GM19043 (cell line): ENCODE measurements around the gene LRMDA.

ENCODE experiments used
- ATAC-seq: cut with Tn5 transposase; IDR thresholded peaks from one replicate; pipeline ENCODE4 v1.9.1; 2021; ENCODE audit warnings: low read depth; ENCODE audit not compliant: unreplicated experiment

LRMDA gene

DNA sequence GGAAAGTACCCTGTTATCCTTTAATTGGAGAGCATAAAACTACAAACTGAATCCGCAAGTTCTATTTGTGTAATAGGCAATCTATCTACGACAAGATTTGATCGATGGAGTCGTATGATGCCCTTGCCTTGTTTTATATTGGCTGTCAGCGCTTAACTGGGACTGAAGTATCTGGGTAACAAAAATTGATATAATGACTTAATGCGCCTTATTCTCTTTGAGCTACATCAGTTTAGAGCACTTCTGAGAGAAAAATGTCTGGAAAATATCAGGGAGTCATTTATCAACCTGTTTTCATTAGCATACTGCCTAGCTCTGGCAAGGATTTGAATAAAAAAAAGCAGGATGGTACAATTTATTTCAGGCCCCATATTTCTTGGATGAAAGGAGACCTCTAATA, 262.1 kb downstream of the LRMDA start:
- no peak for ATAC-seq

DNA sequence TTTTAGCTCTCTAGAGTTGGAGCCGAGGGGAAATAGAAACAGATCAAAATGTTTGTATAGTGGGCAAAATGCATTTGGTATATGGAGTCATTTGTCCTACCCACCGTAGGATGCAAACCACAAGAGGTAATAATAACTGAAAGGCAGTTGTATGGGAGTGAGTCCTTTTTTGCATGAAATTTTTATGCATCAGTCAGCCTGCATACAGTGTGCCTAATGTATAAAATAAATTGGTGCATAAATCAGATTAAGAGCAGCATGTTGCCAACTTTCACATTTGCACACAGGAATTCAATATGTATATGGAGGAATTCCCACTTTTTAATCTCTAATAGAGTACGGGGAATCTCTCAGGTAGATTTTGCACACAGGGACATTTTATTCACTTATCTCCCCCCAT, 262.8 kb downstream of the LRMDA start:
- ATAC-seq: no peak

DNA sequence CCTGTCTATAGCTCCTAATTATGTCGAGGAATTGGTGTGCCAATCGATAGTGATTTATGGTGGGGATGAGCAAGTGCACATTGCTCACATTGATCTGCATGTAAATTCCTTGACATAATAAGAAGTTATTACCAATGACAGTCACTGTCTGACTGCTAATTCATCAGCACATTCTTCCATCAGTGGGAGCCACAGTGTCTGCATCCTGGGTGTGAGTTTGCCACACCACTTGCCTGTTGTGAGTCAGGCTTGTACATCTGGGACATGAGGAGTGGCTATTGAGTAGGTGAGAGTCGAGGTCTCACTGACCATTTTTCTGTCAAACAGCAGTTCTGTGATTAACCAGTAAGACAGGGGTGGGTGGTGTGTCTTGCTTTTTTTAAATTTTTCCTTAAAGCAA, 263.4 kb downstream of the LRMDA start:
- no peak for ATAC-seq

DNA sequence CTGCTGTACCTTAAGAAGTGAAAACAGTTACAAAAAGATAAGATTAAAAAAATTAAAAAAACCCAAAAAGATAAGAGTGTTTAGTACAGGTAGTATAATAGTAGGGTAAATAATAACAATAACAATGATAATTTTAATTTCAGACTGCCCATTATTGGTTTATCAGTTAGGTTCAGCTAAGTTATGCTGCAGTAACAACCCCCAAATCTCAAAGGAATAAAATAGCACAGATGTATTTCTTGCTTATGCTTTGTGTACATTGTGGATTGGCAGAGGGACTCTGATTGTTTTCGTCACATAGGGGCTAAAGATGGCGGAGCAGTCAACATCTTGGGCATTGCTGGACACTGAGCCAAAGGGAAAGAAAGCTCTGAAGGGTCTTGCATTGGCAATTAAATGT, 264.6 kb downstream of the LRMDA start:
- no peak for ATAC-seq

DNA sequence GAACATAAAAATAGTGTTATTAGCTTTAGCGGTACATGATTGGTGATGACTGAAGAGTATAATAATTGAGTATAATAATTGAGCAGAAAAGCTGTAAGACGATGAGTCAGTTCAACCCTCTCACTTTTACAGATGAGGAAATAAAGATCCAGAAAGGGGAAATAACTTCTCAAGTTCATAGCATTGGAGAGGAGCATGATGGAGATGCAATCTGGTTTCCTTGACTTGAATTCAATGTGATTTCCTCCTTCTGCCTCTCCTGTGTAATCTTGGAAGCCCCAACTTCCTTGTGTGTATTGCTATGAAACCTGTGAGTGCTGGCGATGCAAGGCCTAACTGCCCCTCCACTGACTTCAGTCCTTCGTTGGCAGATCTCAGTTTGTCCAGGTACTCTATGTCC, 265.1 kb downstream of the LRMDA start:
- ATAC-seq: no peak

DNA sequence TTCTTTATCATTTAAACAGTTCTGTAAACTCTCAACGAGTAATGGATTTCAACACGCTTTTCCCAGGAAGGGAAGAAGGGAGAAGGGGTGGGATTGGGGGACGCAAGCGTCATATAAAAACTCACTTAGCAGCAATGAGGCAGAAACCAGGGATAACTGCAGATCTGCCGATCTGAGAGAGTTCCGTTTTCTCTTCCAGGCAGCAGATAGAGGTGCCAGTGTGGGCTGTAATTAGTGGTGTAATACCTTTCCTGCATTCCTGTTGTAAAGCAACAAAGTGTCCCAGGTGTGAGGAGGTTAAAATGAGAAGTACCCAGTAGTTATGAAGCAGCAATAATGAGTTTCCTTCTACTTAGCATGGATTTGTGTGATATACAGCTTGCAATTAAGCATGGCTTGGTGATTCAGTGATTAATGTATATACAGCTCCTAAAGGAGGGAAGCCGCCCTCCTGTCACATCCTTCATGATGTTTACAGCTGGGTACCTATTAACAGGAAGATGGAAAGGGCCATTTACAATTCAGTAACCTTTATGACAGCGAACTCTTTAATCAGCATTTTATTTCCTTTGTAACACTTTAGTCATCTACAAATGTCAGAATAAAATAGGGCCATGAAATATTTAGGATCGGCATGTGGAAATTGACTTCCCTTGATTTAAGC, 271.9 kb downstream of the LRMDA start:
- no peak for ATAC-seq

DNA sequence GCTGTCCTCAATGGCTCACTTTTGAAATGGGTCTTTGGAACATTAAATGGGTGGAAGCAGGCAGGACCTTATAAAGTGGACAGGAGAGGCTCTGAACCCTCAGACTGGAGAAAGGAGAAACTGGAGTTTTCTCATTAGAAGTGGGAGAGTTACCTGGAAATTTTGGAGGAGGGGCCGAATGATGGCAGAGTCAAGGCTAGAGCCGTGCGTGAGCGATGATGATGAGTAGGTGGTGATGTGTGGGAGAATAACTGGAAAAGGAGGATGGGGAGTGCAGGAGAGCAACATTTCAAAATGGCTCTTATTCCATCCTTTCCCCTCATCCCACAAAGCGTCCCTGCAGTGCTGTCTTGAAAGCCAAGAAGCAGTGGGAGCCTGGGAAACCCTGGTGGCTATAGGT, 274.0 kb downstream of the LRMDA start:
- ATAC-seq: no peak

DNA sequence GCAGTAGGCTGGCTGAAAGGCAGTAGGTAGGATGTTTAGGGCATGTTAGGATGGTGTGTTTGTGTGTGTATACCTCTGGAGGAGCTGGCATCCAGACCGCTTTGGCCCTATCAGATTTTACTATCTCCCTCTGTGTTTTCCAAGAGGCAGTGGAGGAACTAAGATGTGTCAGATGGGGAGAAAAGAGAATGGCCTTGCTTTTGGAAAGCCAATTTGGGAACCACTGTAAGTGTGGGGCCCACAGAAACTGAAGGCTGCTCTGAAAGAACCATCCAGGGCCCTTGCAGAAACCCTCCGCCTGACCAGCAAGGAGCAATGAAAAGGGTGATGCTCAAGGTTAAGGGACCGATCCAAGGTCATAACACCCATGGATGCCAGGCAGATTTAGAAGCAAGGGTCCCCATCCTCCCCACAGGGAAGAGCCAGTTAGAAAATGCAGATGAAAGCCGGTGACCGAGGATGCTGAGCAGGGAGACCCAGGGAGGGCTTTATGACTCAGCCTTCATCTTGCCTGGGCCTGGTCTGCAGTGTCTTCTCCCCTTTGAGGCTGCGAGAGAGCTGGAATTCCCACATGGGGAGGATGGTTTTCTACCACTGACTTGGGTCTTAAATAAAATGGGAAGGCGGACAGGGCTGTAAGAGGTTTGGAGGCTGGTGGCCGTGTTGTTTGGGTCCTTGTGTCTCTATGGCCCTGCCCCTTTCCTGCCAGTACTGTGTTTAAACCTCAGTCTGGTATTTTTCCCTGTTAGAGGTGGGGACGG, 275.8 kb downstream of the LRMDA start:
- no peak for ATAC-seq

DNA sequence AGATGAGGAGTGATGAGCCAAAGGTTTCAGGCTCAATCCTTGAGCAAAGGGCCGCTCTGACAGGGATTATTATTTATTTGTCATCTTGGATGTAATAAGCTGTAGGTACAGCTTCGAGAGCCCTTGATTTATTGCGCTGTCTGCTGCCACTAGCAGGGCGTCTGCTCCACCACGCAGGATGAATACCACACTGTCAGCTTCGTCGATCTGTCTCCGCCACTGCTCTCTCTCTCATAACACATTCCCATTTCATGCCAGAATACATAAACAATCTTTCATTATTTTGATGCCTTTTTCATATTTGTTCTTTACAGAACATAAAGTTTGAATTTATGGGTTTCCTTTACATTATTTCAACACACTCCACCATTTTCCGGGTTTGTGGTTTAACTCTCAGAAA, 276.6 kb downstream of the LRMDA start:
- no peak for ATAC-seq

DNA sequence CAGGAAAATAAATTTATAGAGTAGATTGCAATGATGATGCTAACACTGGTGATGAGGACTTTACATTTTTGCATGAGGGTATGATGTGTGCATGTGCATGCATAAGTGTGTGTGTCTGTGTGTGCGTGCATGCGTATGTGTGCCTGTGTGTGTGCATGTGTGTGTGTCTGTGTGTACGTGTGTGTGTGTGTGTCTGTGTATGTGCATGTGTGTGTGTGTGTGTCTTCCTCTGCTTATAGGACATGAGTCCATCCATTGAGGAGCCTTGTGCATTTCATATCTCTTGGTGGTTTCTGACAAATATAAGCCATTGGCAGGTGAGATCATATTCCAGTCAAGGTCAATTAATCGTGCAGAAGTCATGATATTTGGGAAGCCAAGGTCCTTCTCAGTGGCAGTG, 277.8 kb downstream of the LRMDA start:
- no peak for ATAC-seq

DNA sequence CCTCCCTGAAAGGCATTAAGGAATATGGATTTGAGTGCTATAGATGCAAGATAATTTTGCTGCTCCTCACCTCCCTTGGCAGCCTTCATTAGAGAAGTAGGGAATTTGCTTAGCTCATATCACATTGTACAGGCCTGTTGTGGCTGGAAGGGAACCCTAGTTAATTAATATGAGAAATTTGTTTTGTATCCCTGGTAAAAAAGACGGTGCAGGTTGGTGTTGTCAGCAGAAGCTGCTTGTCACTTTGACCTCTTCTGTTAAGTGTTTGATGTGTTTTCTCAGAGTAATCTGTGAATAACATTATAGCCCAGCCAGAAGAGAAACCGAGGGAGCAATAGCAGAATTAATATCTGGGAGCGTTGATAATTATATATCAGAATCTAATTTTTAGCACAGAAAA, 278.4 kb downstream of the LRMDA start:
- ATAC-seq: no peak

DNA sequence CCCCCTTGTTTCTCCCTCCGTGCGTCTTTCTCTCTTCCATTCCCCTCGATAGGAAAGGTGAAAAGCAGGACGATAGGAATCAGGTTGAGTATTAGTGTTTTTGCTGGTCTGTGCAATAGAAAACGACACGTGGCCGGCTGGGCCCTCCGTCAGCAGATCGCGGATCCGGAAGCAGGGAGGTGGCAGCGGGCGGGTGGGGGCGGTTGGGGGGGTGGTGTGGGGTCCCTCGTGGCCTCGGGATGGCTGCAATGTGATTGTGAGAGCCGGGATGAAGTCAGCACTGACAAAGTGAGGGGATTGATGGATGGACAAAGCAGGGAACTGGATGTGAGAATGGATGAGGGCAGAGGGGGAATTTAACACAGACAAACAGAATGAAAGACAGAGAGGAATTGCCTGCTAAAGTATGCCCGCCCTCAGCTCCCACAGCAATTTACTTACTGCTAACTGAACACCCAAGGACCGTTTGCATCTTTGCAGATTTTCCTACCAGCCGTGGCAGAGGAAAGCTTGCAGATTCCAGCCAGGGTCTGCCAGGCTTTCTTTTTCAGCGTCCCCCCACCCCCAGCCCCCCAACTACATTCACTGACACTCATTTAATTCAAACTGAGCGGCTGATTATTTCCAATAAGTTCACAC, 280.9 kb downstream of the LRMDA start:
- no peak for ATAC-seq

DNA sequence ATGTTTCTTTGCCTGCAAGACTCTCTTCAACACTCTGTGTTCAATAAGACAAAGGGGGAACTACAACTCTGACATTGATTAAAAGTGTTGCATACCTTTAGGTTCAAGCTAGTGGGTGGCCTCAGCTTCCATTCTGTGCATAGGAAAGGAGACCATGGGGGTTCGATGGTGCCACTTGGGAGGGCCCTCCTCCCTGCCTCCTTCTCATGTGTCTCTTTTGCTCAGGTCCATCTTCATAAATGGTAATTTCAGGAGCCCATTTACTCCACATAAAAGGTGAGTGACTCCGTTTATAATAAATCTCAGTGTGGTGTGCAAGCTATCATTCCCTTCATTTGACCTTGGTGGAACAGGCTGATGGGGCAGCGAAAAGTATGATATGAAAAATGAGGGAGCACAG, 285.1 kb downstream of the LRMDA start:
- ATAC-seq: no peak

DNA sequence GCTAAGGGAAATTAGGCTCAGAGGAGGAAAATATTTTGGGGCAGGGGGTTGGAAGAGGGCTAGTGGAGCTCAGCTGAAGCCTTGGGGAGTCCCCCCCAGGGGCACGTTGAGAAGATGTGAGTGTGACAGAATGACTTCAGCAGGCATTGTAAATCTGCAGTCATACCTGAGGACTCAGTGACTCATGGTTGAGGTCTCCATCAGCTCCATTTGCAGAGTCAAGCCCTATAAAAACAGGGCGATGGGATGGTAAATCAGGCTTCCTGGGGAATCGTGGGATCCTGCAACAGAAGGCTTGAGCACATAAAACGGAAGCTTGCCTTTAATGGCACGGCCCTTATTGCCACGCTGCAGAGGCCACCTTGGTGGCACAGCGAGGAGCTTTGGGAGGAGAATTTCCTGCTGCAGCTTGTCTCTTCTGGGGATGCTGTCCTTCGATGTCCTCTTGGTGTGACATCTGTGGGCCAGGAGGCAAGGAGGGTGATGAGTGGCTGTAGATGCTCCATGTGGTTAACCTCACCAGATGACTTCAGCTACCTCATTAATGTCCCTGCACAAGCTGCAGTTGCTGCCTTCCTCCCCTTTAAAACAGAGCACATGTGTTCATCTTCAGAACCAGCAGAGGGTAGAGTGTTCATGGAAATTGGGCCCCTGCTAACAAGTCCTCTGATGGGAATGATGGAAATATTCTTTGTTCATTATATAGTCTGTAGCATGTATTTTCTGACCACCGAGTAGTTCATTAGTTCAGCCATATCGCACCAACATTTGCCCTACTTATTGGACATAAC, 285.9 kb downstream of the LRMDA start:
- ATAC-seq: no peak

DNA sequence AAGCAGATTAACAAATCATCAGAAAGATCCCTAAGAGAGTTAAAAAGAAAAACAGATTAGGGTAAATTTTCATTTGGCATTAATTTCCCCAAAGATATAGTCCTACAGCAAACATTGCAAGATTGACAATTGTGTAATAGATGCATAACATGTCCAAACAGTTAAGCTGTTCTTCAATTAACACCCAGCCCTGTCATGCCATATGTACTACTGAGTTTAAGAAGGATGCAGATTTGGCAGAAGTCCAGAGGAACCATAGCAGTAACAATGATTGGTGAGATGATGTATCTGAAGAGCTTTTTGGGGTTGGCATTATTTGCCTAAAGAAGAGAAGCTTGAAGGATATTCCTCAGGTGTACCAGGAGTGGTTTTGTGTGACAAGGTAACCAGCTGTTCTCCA, 287.6 kb downstream of the LRMDA start:
- no peak for ATAC-seq

DNA sequence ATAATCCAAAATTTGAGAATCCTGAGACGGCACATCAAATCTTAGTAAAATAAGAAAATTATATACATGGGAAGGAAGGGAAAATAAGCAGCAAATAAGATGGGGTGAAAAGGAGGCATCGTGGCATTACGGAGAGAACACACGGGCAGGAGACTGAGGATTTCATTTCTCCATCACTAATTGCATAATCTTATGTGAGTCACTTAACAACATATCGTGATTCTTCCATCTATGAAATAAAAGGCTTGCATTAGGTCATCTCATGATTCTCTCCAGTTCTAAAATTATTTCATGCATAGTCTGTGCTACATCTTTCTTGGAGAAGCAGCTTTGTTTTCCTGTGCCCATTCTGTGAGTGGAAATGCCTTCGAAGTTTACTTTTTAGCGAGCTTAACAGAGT, 288.7 kb downstream of the LRMDA start:
- no peak for ATAC-seq

DNA sequence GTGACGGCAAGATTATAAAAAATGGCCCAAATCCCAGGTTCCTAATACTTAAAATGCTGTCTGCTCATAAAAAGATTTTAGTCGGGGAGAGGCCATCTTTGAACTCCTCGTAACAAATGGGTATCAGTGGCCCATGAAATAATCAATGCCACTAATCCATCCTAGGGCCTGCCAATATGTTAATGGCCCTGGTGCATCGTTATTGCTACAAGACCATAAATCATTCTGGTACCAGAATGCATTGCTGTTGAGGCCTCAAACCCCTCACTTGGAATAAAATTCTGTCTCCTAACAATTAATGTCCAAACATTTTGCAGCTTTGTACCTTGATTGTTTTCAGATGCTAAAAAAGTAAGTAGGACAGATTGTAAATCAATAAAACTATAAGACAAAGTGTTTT, 290.6 kb downstream of the LRMDA start:
- ATAC-seq: no peak

DNA sequence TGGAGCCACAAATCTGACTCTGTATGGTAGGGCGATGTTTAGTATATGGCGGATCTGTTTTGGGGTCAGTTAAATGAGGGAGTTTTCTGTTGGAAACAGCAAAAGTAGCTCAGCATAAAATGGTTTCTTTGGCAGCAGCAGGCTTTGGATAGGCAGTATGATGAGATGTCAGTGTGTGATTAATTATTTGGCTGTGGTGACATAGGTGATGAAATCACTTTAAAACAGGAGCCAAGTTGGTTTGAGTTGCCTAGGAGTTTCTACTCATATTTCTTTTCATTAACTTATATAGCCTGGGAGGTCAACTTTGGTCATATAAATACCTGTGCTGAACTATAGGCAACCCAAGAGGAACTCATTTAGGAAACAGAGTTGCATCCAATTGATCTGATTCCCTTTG, 291.2 kb downstream of the LRMDA start:
- ATAC-seq: no peak

DNA sequence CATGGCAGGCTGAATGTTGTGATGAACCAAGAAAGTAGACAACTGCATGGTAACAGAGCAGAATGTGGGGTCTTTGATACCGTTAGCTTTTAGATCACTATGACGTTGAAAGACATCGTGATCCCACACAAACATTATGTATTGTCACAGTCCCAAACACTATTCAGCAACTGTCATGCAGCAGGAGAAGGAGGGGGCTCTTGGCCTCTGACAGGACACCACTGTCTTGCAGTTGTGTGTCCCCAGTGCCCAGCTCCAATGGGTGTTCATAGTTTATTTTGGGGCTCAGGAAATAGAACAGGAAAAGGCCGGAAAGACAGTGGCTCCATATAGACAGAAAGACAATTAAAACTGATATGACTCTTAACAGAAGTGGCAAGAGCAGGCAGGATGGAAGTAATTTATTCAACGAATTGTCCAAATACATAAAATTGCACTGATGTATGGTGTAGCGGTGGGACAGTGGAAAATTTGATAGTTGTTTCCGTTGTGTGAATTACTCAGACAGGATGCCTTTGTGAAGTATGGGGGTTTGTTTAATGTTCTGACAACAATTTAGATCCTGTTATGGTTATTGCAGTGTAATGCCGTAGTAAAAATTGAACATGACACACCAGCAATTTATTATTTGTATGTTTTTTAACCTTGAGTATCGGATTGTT, 292.0 kb downstream of the LRMDA start:
- no peak for ATAC-seq

DNA sequence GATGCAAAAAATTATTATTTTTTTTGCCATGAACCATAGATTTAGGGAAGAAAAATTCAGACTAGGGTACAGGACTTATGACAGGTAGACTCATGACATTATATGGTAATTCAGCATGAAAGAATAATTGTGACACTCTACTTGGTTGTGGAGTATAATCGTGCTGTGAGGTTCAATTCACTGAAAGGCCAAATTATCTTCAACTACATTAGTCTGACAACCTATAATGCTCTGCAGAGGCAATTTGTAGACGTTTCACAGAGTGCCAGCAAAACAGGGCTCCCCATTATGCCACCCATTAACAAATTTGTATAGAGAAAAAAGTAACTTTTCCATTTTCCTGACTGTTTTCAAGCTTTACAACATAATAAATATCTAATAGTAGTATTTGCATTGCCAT, 292.6 kb downstream of the LRMDA start:
- no peak for ATAC-seq
